HG02970 (cell line): ENCODE measurements around the gene WFDC2.
"Not testable (repeated sequence)": the region's sequence is repeated elsewhere in the genome, so short reads cannot be mapped to it uniquely, and the experiment has no call there.

Experiments
- ATAC-seq: cut with Tn5 transposase; IDR thresholded peaks from one replicate; pipeline ENCODE4 v1.9.1; 2021; ENCODE audit warnings: mild to moderate bottlenecking, moderate library complexity, moderate number of reproducible peaks; ENCODE audit not compliant: unreplicated experiment, low FRiP score

WFDC2 gene

DNA sequence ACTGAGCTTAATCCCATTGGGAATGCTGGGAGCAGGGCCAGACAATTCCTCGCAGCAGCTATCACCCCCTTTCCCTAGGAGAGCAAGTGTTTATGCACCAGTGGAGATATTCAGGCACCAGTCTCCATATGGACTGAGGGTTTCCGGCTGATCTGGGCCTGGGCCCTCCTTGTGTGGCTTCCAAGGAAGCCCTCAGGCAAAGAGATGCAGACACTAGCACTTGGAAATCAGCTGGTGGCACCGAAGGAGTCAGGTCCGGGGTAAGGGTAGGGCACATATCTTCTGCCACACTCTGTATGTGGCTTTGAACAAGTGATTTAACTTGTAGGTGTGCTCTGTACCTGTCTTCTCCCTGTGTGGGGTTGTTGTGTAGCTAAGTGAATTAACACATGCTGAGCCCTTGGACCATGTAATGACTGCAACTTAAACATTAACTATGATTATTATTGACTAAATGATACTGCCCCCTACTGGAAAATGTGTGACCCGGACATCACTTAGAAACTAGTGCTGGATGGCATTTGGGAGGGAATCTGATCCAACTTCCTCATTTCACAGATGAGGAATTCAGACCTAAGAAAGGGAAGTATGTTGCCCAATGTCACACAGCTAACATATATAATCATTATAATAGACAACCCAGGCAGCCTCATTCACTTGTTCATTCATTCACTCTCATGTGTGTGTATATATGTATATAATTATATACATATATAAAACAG lies 19.3 kb upstream of the WFDC2 start:
- no peak for ATAC-seq

DNA sequence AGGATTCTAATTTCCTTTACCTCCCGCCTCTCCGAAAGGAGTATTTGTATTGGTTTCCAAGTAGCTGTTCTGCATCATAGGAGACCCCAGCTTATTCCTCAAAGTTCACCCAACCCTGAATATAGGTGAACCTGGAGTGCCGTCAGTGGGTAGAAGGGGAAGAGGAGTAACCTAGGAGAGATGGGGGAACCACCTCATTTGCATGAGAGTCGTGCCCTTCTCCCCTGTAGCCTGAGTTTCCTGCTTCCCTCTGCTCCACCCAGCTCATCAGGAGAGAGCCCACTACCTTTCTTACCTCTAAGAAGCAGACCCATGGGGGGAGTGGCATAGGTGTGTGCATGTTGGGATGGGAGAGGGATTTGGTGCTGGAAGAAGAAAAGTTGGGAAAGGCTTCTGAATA lies 17.3 kb upstream of the WFDC2 start:
- ATAC-seq: no peak

DNA sequence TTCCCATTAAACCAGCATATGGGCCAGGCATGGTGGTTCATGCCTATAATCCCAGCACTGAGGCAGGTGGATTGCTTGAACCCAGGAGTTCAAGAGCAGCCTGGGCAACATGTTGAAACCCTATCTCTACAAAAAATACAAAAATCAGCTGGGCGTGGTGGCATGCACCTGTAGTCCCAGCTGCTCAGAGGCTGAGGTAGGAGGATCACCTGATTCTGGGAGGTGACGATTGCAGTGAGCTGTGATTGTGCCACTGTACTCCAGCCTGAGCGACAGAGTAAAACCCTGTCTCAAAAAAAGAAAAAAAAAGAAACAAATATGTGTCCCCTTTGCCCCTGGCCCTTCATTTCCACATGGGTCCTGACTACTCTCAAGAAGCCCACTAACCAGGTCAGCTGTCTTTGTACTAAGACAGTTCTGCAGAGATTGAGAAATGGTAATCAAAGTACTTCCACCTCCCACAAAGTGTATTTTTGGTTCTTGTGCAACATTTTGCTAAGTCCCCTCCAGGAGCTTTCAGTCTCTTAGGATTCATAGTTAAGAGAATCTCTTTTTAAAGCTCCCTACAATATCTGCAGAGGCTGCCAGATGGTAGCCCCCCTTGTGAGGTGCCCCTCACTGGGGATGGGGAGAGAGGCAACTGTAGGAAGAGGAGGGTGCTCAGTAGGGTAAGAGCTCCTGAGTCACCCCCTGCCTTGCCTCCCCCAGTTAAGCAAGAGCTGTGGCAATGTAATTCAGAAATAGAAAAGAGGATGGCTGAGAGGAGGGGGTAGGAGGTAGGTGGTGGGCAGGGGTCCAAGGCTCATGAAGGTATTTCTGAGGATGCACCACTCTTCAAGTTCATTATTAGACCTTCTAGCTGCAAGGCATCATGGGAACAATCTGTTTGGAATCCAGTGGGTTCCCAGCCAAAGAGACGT lies 16.5 kb upstream of the WFDC2 start:
- no peak for ATAC-seq

DNA sequence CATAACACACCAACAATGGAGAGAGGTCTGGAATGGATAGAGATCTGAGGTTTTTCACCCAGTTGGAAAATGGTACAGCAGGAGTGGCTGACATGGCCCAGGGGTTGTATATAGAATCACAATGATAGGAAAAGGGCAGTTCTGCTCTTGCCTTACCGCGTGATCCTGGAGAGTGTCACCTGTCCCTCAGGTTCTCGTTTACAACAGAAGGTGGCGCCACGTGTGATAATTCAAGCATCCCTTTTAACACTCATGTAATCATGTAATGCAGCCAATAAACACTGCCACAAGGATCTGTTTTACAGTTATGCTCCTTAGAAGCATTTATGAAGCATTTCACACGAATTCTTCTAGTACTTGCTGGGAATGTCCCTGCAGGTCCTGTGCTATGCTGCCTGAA lies 12.9 kb upstream of the WFDC2 start:
- no peak for ATAC-seq

DNA sequence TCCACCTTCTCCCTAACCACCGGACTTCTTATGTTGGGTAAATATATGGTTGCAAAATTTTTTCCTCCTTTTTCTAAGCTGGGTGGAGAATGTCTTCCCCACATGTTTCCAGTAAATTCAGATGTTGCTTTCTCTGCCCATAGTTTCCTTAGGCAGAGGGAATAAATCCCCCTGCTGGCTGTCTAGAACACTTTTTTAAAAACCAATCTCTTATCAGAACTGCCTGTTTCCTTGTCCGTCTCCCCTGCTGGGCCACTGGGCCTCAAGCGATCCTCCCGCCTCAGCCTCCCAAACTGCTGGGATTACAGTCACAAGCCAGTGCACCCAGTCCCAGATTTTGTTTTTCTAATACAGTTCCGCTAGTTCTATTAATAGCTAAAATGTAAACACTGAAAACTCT lies 9.9 kb upstream of the WFDC2 start:
- ATAC-seq: no peak

DNA sequence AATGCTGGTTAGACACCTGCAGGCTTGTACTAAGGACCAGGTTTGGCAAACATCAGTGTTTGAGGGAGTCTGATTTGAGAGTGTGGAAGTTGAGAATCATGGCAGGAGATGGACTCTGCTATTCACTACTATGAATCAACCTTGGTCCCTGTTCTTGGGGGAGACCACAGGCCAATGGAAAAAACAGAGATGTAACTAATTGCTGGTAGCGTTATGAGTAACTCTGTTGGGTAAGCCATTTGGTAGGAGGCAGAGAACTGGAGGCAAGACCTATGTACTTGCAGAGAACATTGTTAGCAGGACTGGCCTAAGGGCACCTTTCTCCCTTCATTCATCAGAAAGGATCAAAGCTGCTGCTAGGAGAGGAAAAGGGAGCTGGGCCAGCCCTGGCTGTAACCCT lies 8.3 kb upstream of the WFDC2 start:
- no peak for ATAC-seq

DNA sequence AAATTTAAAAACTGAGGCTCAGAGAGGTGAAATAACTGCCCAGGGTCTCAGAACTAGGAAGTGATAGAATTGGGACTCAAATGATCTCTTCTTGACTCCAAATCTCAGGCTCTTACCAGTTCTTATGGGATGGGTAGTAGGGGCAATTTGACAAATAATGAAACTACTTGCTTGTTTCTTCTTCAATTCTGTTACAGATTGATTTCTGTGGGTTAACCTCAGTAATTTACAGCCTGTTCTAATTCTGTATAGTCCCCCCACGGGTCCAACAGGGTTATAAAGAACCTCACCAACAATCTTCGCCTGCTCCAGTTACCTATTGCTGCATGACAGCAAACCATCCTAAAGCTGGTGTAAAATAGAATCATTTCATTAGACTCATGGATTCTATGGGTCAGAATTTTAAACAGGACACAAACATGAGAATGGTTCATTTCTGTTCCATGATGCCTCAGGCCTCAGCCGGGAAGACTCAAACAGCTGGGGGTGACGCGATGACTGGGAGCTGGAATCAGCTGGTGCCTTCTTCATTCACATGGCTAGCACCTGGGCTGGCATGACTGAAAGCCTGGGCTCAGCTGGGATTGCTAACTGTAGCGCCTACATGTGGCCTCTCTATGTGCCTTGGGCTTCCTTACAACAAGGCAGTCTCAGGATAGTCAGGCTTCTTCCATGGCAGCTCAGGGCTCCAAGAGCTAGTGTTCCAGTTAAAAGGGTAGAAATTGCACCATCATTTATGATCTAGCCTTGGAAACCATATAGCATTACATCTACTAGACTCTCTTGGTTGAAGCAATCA lies 6.6 kb upstream of the WFDC2 start:
- no peak for ATAC-seq

DNA sequence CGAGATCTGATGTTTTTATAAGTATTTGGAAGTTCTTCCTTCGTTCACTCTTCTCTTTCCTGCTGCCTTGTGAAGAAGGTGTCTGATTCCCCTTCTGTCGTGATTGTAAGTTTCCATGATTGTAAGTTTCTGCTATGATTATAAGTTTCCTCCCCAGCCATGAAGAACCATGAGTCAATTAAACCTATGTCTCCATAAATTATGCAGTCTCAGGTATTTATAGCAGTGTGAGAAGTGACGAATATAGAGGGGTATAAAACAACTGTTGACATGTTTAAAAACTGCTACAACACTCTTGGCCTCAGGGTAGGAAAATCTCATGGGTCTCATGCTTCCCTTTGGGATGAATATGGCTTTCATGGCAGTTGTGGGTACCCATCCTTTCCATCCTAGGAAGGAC lies 5.8 kb upstream of the WFDC2 start:
- no peak for ATAC-seq

DNA sequence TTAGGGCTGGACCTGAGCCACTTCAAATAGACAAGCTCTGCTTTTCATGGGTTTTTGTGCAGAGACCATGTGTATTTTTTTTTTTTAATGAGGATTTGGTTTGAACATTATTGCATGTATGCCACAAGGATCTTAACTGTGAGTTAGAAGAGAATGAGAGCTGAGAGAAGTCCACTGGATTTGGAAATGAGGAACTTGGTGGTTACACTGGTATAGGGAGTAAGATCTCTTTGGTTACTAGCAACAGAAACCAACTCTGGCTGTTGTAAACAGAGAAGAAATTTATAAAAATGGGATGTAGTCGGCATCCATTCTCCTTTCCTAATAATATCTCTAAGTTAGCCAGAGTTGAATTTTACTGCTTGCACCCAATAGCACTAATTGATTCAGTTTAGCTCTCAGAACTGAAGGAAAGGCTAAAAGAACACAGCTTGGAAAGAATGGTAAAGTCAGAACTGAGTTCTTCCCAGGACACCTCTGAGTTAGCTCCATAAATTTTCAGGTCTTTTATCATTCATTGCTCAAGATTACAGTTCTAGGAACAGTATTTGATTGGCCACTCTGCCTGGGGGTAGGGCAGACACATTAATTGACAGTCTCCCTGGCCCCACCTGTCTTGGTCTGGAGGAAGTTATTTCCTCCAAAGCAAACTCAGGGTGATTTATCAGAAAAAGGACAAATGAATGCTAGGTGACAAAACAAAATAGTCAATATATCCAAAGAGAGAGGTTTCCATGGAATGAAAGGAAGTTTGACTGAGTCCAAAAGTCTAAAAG lies 3.9 kb upstream of the WFDC2 start:
- ATAC-seq: no peak

DNA sequence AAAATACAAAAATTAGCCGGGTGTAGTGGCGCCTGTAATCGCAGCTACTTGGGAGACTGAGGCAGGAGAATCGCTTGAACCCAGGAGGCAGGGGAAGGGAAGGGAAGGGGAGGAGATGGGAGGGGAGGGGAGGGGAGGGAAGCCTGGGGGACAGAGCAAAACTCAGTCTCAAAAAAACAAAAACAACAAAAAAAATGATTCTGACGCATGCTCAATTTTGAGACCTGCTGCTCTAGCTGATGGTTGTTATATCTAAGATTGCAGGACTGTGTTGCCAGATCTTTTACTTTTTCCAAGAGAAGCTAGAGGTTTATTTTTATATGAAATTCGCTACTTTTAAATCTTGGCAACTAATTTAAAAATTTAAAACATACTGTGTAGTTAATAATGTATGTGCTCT lies 2.4 kb upstream of the WFDC2 start:
- ATAC-seq: no peak

DNA sequence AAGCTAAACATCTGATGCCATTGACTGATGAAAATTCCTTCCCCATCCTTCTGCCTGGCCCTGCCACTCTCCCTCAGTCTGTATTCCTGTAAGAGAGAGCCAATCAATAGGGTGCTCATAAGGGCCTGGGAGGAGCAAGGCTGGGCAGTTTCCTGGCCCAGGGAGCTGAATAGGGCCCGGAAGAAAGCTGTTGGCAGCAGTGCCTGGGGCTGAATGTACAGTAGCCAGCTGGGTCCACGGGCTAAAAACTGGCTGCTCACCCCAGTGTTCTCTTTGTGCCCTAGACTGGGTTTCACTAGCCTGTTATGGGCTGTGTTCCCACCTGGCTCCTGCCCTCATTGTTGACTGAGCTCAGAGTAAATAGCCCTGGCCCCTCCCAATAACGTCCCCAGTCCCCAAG lies 1.7 kb upstream of the WFDC2 start:
- no peak for ATAC-seq

DNA sequence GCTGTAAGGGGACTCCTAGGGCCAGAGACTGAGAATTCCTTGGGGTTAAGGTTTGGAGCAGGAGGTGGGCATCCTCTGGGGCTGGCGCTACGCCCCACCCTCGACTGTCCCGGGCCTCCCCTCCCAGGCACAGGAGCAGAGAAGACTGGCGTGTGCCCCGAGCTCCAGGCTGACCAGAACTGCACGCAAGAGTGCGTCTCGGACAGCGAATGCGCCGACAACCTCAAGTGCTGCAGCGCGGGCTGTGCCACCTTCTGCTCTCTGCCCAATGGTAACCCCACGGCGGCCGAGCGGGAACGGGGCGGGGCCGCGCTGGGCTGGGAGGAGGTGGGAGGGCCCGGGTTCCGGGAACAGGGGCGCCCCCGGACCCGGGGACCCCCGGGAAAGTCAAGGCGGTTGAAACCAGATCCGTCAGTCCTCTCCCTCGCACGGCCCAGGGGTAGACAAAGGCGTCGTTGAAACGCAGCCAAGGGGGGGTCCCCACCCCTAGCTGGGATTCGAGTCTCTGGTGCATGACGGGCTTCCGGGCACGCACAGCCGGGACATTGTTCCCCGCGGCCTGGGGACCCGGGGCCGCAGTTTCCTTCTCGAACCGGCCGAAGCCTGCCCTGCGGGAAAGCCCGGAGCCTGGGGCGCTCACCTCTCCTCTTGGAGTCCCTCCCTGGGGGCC lies 844 bp downstream of the WFDC2 start:
- ATAC-seq: no peak

DNA sequence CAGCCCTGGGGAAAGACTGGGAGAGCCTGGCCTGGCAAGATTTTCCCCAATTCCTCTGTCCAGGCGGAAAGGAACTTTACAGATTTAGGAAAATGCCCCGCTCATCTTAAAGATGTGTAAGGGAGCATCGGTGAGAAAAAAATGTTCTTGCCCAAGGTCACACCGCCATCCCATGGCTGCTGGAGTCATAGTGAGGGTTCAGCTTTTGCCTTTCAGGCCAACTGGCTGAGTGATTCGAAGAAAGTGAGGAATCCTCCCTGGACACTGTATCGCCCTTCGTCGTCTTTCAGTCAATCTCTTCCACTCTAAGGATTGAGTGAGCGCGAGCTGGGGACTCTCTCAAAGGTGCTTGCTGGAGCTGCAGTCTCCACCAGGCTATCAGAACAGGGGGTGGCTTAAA lies 1.4 kb downstream of the WFDC2 start:
- no peak for ATAC-seq

DNA sequence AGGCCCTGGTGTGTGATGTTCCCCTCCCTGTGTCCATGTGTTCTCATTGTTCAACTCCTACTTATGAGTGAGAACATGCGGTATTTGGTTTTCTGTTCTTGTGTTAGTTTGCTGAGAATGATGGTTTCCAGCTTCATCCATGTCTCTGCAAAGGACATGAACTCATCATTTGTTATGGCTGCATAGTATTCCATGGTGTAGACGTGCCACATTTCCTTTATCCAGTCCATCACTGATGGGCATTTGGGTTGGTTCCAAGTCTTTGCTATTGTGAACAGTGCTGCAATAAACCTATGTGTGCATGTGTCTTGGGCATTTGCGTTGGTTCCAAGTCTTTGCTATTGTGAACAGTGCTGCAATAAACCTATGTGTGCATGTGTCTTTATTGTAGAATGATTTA lies 2.7 kb downstream of the WFDC2 start:
- ATAC-seq: not testable (repeated sequence)

DNA sequence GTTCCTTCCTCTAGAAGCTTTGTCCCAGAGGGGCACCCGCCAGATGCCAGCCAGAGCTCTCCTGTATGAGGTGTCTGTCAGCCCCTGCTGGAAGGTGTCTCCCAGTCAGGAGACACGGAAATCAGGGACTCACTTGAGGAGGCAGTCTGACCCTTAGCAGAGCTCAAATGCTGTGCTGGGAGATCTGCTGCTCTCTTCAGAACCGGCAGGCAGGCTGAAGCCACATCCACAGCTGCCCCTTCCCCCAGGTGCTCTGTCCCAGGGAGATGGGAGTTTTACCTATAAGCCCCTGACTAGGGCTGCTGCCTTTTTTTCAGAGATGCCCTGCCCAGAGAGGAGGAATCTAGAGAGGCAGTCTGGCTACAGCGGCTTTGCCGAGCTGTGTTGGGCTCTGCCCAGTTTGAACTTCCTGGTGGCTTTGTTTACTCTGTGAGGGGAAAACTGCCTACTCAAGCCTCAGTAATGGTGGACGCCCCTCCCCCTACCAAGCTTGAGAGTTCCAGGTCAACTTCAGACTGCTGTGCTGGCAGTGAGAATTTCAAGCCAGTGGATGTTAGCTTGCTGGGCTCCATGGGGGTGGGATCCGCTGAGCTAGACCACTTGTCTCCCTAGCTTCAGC lies 8.1 kb downstream of the WFDC2 start:
- ATAC-seq: not testable (repeated sequence)

DNA sequence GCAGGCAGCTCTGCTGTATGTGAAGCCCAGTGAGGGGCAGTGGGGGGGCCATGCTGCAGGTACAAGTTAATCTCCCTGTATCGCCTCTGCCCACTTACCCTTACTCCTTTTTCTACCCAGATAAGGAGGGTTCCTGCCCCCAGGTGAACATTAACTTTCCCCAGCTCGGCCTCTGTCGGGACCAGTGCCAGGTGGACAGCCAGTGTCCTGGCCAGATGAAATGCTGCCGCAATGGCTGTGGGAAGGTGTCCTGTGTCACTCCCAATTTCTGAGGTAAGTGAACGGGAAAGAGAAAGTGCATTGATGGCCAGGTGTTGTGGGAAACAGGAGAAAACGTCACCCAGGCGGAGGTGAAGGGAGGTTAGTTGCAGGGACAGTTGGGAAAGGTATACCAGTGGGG lies 10.3 kb downstream of the WFDC2 start:
- ATAC-seq: no peak

DNA sequence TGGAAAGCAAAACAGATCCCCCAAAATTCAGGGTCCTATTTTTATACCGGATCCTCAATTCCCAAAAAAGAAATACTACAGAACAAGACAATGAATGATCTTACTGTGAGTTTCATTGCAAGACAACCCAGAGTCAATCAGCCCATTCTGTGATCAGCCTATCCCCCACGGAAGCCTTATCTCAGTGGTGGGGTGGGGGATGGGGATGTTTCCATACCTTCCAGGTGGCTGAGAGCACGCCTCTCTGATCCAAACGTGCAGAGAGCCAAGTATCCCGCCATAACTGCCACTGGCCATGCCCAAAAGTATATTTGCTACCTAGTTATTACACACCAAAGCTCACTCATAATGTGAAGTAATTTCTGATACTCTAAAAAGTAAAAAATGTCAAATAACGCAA lies 15.1 kb downstream of the WFDC2 start:
- ATAC-seq: no peak

DNA sequence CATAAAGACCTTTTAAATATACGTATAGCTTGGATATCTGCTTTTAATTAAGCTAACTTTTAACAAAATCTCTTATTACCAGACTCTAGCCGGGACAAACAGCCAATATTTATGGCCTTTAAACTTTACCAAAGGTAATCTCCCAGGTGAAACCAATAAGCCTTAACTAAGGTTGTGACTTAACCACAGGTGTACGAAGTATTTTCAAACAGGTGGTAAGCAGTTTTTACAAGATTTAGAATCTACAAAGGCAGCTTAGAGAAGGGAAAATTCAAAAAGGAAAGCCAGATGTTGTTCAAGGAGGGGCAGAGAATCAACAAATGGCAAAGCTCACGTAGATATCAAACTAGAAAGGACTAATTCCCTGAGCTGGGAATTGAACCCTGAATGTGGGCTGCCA lies 15.8 kb downstream of the WFDC2 start:
- ATAC-seq: no peak

DNA sequence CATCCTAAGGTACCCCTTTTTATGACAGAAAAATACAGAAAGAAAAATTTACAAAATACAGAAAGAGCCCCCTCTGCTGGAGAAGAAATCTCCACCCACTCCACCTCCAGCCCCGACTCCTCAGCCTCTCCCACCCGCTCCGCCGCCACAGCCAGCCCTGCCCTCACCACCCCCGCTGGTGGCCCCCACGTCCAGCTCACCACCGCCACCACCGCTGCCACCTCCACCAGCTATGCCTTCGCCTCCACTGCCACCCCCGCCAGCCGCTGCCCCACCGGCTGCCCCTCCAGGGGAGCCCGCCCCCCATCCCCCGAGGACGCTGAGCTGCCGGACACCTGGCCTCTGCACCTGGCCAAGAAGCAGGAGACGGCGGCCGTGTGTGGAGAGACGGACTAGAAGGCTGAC lies 17.7 kb downstream of the WFDC2 start:
- ATAC-seq: no peak
